GM21367 (cell line): Measurements from ENCODE around the gene ZCCHC14.
"Not testable (repeated sequence)": the region's sequence is repeated elsewhere in the genome, so short reads cannot be mapped to it uniquely, and the experiment has no call there.

ENCODE experiments used
- ATAC-seq: cut with Tn5 transposase; IDR thresholded peaks from one replicate; pipeline ENCODE4 v1.9.1; 2021; ENCODE audit not compliant: unreplicated experiment

ZCCHC14 gene

GRCh38 chr16:87366930-87367329 lies 125.9 kb downstream of the ZCCHC14 start:
- ATAC-seq = no peak

- ATAC-seq = no peak
These were observed 126.5 kb downstream of the ZCCHC14 start for GRCh38 chr16:87366288-87366687.

GRCh38 chr16:87365021-87365713 lies 127.7 kb downstream of the ZCCHC14 start:
- ATAC-seq = no peak

- ATAC-seq = no peak
These were observed 128.9 kb downstream of the ZCCHC14 start for GRCh38 chr16:87363771-87364455.

- ATAC-seq = not testable (repeated sequence)
These were observed 129.8 kb downstream of the ZCCHC14 start for GRCh38 chr16:87362828-87363559.

- ATAC-seq = no peak
These were observed 130.8 kb downstream of the ZCCHC14 start for GRCh38 chr16:87361916-87362619.

GRCh38 chr16:87360862-87361610 lies 131.8 kb downstream of the ZCCHC14 start:
- ATAC-seq = no peak

GRCh38 chr16:87359121-87359520 lies 133.7 kb downstream of the ZCCHC14 start:
- no peak for ATAC-seq

- no peak for ATAC-seq
These were observed 134.1 kb downstream of the ZCCHC14 start for GRCh38 chr16:87358696-87359095.

- no peak for ATAC-seq
These were observed 134.6 kb downstream of the ZCCHC14 start for GRCh38 chr16:87358250-87358649.

GRCh38 chr16:87356491-87356853 lies 136.4 kb downstream of the ZCCHC14 start:
- no peak for ATAC-seq
